Measurements from ENCODE around the gene TMEM81. TPM values are rescaled to one million over a fixed set of nuclear protein-coding genes. Genes with fewer than 3 reads are reported as not detected.

TMEM81 gene
- total and polyA plus RNA-seq, 2 of the 8 experiments (the other 6 are each of a cell fraction or from before 2014, with no cell fraction given), result 2.1 to 5.9 TPM

DNA sequence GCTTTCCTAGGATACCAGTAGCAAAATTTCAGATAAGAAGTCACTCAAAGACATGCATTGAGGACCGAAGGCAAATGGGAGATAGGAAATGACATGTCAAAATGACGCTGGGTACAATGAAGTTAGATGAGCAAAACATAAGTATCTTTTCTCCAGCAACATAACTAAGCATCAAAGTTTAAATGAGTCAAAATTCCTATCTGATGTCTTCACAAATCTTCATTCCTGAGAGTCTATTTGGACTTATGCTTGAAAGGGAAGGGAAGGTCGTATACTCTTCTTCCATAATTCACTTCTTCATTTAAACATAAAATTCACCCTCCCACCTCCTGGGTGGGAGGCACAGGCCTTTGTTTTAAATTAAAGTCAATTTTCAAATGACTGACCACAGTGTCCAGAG is 4.1 kb upstream of the TMEM81 start:
- peaks cover 3 to 41% (median 25%) of the 10 kb centered on the region in 4 experiments; a peak in 6 of 8 replicates for H3K36me3 ChIP-seq (ENCODE audit: control insufficient read depth in 2 of 4, insufficient read depth in 4 of 4, low read length in 3 of 4)
- FAIRE-seq (no peak), DNase-seq (ENCODE audit: low read depth in 1 of 2, low spot score in 2 of 2) (no peak)
- H4K5ac ChIP-seq (ENCODE audit: insufficient read length, low read depth, low read length), result no peak overlapping the region
- 96% methylated on average over 3 of the region's 3 CpGs; no CpG with 5 or more reads in 1 of the 2 experiments for WGBS, 2 experiments (ENCODE audit: extremely low coverage in 1 of 2, insufficient coverage in 1 of 2, insufficient read length in 1 of 2, insufficient replicate concordance in 2 of 2, low coverage in 1 of 2, low lambda C conversion rate in 2 of 2, missing lambda C conversion rate in 1 of 2)
- no peaks in the 10 kb centered on the region for H3K9me3 ChIP-seq (ENCODE audit: insufficient read depth in 2 of 2, low read depth in 1 of 2, low read length in 1 of 2)
- no peak overlapping the region for H2BK15ac ChIP-seq (ENCODE audit: low read length)
- CTCF ChIA-PET (ENCODE audit: partially characterized antibody), result interaction anchor here (0.9 to 3.7 kb wide), 7 partner anchors 10 to 141 kb away, joined by 3 to 19 read pairs (median 4); no protein-coding TSS in a partner anchor
- H3K4me1 ChIP-seq (replicated peaks in 1 of 4; ENCODE audit: control insufficient read depth in 3 of 4, insufficient read depth in 4 of 4, low read length in 3 of 4), result no peaks in the 10 kb centered on the region
- no peak overlapping the region for H3K18ac ChIP-seq (ENCODE audit: extremely low read depth, low read length)
- no peak for TF ChIP-seq GTF2F1 (IDR thresholded peaks at IDR 0.05; ENCODE audit: borderline replicate concordance, low read depth, low read length)
- no peak for TF ChIP-seq BRCA1 (IDR thresholded peaks at IDR 0.05; ENCODE audit: low read depth, low read length)
- no peak for TF ChIP-seq TCF12 (IDR thresholded peaks at IDR 0.05; ENCODE audit: low read depth, low read length)
- no peak for TF ChIP-seq SIRT6 (IDR thresholded peaks at IDR 0.05; ENCODE audit: low read length)
- no peak for TF ChIP-seq TAF7 (optimal IDR thresholded peaks at IDR 0.05; ENCODE audit: borderline replicate concordance, low read depth, low read length)
- TF ChIP-seq BCL11A (IDR thresholded peaks at IDR 0.05; ENCODE audit: low read depth in 2 of 2, low read length in 2 of 2), result no peak
- no peak for TF ChIP-seq POU5F1 (IDR thresholded peaks at IDR 0.05; ENCODE audit: low read depth, low read length)
- TF ChIP-seq GABPA (IDR thresholded peaks at IDR 0.05; ENCODE audit: borderline replicate concordance, insufficient read depth, low read length), result no peak
- no peak for TF ChIP-seq SP4 (IDR thresholded peaks at IDR 0.05; ENCODE audit: low read length)
- no peak for TF ChIP-seq E2F6 (IDR thresholded peaks at IDR 0.05)
- no peak overlapping the region for H2BK120ac ChIP-seq (replicated peaks; ENCODE audit: low read depth, low read length)
- H3K4me2 ChIP-seq (ENCODE audit: insufficient read depth in 1 of 2, low read depth in 2 of 2, low read length in 2 of 2), result no peak overlapping the region
- H3K27me3 ChIP-seq (replicated peaks in 1 of 4; ENCODE audit: control insufficient read depth in 3 of 4, extremely low read depth in 1 of 4, insufficient read depth in 3 of 4, low read length in 3 of 4), result no peaks in the 10 kb centered on the region
- H3K23me2 ChIP-seq (ENCODE audit: low read depth, low read length), result no peaks in the 10 kb centered on the region
- no peaks in the 10 kb centered on the region for H4K20me1 ChIP-seq (replicated peaks in 1 of 2; ENCODE audit: control insufficient read depth in 1 of 2, insufficient read depth in 2 of 2, low read length in 2 of 2)
- H4K8ac ChIP-seq (ENCODE audit: extremely low read depth, insufficient read depth, low read length), result no peak overlapping the region
- no peak overlapping the region for H3K56ac ChIP-seq (replicated peaks; ENCODE audit: insufficient read length, low read depth, low read length)
- H3K4me3 ChIP-seq (ENCODE audit: extremely low read depth in 1 of 4, insufficient read depth in 2 of 4, low read depth in 3 of 4, low read length in 4 of 4), result no peak overlapping the region
- H3K27ac ChIP-seq (ENCODE audit: low read depth, low read length), result no peak overlapping the region
- no peak overlapping the region for H2BK20ac ChIP-seq (ENCODE audit: low read length)
- H3K4ac ChIP-seq (replicated peaks; ENCODE audit: insufficient read length, low read depth, low read length), result no peak overlapping the region
- no peaks in the 10 kb centered on the region; the same call in 1 of the 2 replicates for H3K79me1 ChIP-seq (ENCODE audit: low read depth, low read length)
- no peak overlapping the region for H3K23ac ChIP-seq (ENCODE audit: insufficient read length)
- H2BK5ac ChIP-seq (ENCODE audit: low read depth, low read length), result no peak overlapping the region
- POLR2A ChIA-PET (ENCODE audit: partially characterized antibody), result no interaction called here
- H4K91ac ChIP-seq (replicated peaks; ENCODE audit: insufficient read length, low read length), result no peak overlapping the region
- H3K79me2 ChIP-seq (ENCODE audit: control insufficient read depth in 1 of 2, insufficient read depth in 2 of 2, low read length in 2 of 2), result no peaks in the 10 kb centered on the region
- no peak overlapping the region for H3K14ac ChIP-seq (ENCODE audit: insufficient read length)
- no peak overlapping the region for H2AFZ ChIP-seq (ENCODE audit: low read length)
- H2AK5ac ChIP-seq (ENCODE audit: low read depth, low read length), result no peak overlapping the region
- H2BK12ac ChIP-seq (ENCODE audit: low read depth, low read length), result no peak overlapping the region
- no peak overlapping the region for H3K9ac ChIP-seq (replicated peaks in 1 of 4; ENCODE audit: extremely low read depth in 1 of 4, low read depth in 3 of 4, low read length in 3 of 4)
